Naive B cell (primary cell): ENCODE measurements around the gene NCBP3. TPM values are rescaled to one million over a fixed set of nuclear protein-coding genes. Genes with fewer than 3 reads are reported as not detected.
"Not testable (repeated sequence)": the region's sequence is repeated elsewhere in the genome, so short reads cannot be mapped to it uniquely, and the experiment has no call there.

Source experiments
- ATAC-seq, 2 donors: fragments of 150-1000 bp; cut with Tn5 transposase; 2 replicates each; pipeline ENCODE4 v1.10.0; 2021; ENCODE audit warnings: low read depth in 2 of 2, mild to moderate bottlenecking in 2 of 2, moderate library complexity in 2 of 2
- DNase-seq: peaks from one replicate; pipeline ENCODE4 v3.0.0; 2022
- H3K27ac Mint-ChIP-seq, 6 donors: one replicate each; pipeline ENCODE4 v1.8.0; 2020 to 2022; ENCODE audit warnings: mild to moderate bottlenecking in 6 of 6, mixed read lengths in 6 of 6, moderate library complexity in 5 of 6, inconsistent platforms in 2 of 6
- H3K27me3 Mint-ChIP-seq, 3 donors: one replicate each; pipeline ENCODE4 v1.8.0; 2021 to 2022; ENCODE audit warnings: mixed read lengths in 3 of 3, mild to moderate bottlenecking in 1 of 3
- H3K36me3 Mint-ChIP-seq, 2 donors: one replicate each; pipeline ENCODE4 v1.8.0; 2020 to 2022; ENCODE audit warnings: mixed read lengths in 2 of 2, inconsistent platforms in 1 of 2, mild to moderate bottlenecking in 1 of 2
- H3K4me1 Mint-ChIP-seq, 3 donors: one replicate each; pipeline ENCODE4 v1.8.0; 2020 to 2022; ENCODE audit warnings: mixed read lengths in 3 of 3, inconsistent platforms in 1 of 3, mild to moderate bottlenecking in 1 of 3, moderate library complexity in 1 of 3
- H3K4me3 Mint-ChIP-seq, 8 donors: one replicate each; pipeline ENCODE4 v1.8.0; 2020 to 2022; ENCODE audit warnings: mild to moderate bottlenecking in 8 of 8, mixed read lengths in 8 of 8, moderate library complexity in 8 of 8, inconsistent platforms in 2 of 8
- H3K9me3 Mint-ChIP-seq, 7 donors: one replicate each; pipeline ENCODE4 v1.8.0; 2020 to 2022; ENCODE audit warnings: mixed read lengths in 7 of 7, mild to moderate bottlenecking in 5 of 7, inconsistent platforms in 2 of 7, moderate library complexity in 1 of 7
- polyA plus RNA-seq, 6 donors: library from polyadenylated mRNA; unstranded; fragments of 300-500 nt; fragmentation: Illumina TruSeq; gene quantifications; one replicate each; pipeline ENCODE4 v1.2.3, GENCODE V29; 2021; ENCODE audit warnings: low read depth in 6 of 6

NCBP3 gene
- polyA plus RNA-seq, 6 donors from 2014 or later: 9.4 to 34.1 (median 13.2) TPM

DNA sequence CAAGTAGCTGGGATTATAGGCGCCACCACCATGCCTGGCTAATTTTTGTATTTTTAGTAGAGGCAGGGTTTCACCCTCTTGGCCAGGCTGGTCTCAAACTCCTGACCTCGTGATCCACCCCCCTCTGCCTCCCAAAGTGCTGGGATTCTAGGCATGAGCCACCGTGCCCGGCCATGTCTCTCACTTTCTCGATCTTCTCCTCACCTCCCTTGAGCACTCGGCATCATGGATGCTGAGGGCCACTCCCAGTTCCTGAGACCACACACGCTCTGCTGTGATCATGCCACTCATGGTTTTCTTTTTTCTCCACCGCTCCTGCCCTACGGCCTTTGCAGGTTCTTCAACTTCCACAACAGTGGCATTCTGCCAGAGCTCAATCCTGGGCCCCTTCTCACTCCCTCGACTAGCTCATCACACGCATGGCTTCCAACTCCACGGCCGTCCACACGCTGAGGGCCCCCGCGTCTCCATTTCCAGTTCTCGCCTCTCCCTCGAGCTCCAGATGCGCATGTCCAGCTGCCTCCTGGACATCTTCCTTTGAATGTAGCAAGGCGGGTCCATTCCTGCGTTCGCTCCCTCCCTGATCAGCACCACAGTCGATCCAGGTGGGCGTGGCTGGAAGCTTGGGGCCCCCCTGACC, 5.5 kb upstream of the NCBP3 start:
- H3K36me3 Mint-ChIP-seq: no peaks in the 10 kb centered on the region
- H3K9me3 Mint-ChIP-seq: no peaks in the 10 kb centered on the region
- peaks cover 8 to 20% (median 11%) of the 10 kb centered on the region in 3 donors for H3K27me3 Mint-ChIP-seq
- no peak overlapping the region for H3K4me3 Mint-ChIP-seq
- DNase-seq (no peak), ATAC-seq (no peak)
- peaks cover 0 to 4% (median 3%) of the 10 kb centered on the region in 3 donors for H3K4me1 Mint-ChIP-seq
- H3K27ac Mint-ChIP-seq: peak overlapping the region in 2 of 6 donors; percentile 0 to 8

DNA sequence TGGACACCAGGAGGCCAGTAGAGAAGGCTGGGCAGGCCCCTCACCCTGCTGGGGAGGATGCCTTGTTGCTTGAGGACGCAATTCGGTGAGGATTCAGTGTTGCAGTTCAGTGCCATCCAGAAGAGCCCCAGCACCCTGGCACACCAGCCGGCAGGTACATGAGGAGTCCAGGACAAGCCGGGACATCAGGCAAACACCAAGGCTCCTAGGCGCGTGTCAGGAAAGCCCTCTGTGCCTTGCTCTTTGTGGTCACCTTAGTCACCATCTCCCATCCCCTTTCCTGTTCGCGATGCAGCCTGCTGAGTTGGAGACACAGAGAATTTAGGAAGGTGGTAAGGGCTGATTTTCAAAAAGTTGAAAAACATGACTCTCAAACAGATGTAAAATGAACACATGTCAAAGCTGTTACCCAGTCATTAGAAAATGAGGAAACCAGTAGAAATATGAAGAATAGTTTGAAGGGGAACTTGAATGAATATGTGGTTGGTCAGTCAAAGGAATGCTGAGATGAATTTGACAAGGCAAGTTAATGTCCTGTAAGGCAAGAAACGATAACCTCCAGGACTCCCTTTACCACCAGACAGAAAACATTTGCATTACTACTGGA, 2.3 kb upstream of the NCBP3 start:
- Mint-ChIP-seq H3K27me3 (peaks cover 8 to 20% (median 11%) of the 10 kb centered on the region in 3 donors), H3K9me3 (no peaks in the 10 kb centered on the region), H3K4me3 (peak overlapping the region in 1 of 8 donors; percentile 97), H3K4me1 (peaks cover 13 to 31% (median 16%) of the 10 kb centered on the region in 3 donors), H3K27ac (no peak overlapping the region), H3K36me3 (no peaks in the 10 kb centered on the region)
- ATAC-seq (no peak), DNase-seq (no peak)

DNA sequence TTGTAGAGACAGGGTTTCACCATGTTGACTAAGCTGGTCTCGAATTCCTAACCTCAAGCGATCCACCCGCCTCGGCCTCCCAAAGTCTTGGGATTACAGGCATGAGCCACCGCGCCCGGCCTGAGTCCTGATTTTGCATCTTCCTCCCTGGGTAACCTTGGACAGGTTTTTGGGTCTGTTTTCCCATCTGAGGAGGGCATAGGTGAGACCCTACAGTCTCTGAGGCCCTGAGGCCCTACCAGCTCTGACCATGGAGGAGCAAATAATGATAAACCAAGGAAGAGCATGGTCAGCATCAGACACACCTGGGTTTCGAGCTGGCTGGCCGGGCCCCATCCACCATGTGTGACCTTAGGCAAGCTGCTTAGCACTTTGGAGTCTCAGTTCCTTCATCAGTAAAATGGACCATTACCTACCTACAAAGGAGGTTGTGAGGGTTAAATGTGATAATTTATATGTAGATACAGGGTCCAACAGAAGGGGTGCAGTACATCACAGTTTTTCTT, 1.2 kb upstream of the NCBP3 start:
- Mint-ChIP-seq H3K4me1 (peaks cover 15 to 31% (median 16%) of the 10 kb centered on the region in 3 donors), H3K4me3 (peak overlapping the region in 5 of 8 donors; percentile 74 to 97 (median 86)), H3K9me3 (no peaks in the 10 kb centered on the region), H3K36me3 (no peaks in the 10 kb centered on the region), H3K27ac (peak overlapping the region in 1 of 6 donors; percentile 62), H3K27me3 (peaks cover 6 to 11% (median 7%) of the 10 kb centered on the region in 3 donors)
- DNase-seq (no peak), ATAC-seq (no peak)

DNA sequence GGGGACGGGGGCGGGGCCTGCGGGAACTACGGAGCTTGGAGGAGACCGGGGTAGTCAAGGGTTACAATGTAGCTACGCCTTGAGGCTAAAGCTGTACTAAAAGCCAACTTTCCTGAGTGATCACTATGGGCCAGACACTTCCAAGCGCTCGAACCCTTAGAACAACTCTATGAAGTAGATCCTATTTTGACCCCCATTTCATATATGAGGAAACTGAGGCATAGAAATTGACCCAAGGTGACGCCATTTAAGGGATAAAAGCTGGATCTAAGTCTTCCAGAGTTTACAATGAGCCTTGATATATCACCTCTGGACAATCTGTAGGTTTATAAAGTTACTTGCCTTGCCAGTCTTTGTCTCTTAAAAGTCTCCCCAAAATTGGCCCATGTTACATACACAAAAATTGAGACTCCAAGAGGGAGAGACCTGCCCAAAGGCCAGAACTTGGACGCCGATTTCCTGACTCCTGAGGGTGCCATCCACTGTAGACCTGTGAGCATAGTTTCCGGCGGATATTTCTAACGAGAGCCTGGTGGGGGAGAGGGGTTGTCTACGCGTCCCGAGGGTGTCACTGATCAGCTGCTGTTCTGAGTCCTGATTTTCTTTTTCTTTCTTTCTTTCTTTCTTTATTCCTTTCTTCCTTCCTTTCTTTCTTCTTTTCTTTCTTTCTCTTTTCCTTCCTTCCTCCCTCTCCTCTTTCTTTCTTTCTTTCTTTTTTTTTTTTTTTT, 555 bp upstream of the NCBP3 start:
- no peaks in the 10 kb centered on the region for H3K9me3 Mint-ChIP-seq
- peaks cover 15 to 31% (median 16%) of the 10 kb centered on the region in 3 donors for H3K4me1 Mint-ChIP-seq
- peak overlapping the region; percentile 45 to 99 (median 94) for H3K4me3 Mint-ChIP-seq
- no peak for DNase-seq
- H3K36me3 Mint-ChIP-seq: no peaks in the 10 kb centered on the region
- ATAC-seq: no peak
- H3K27me3 Mint-ChIP-seq: peaks cover 0 to 5% (median 3%) of the 10 kb centered on the region in 3 donors
- H3K27ac Mint-ChIP-seq: peak overlapping the region in 5 of 6 donors; percentile 57 to 96 (median 89)

DNA sequence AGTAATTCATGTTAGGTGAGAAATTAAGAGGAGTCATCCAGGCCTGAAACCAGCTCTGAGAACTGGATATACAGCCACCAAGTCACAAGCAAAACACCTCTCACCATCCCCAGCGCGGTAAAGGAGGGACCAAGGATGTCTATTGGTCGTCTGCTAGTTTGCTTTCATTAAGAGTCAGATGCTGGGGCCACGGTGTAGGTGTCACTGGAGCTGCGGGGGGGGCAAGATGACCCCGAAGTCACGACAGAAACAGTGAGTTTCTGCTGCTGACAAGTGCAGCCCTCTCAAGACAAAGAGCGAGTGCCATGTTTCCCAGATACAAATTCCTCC, 790 bp downstream of the NCBP3 start:
- peak overlapping the region; percentile 67 to 96 (median 92) for H3K27ac Mint-ChIP-seq
- ATAC-seq: no peak
- H3K27me3 Mint-ChIP-seq: peaks cover 0 to 3% (median 0%) of the 10 kb centered on the region in 3 donors
- peaks cover 6 to 7% of the 10 kb centered on the region in 2 donors for H3K36me3 Mint-ChIP-seq
- H3K4me3 Mint-ChIP-seq: peak overlapping the region; percentile 86 to 99 (median 94)
- no peak for DNase-seq
- peaks cover 15 to 35% (median 19%) of the 10 kb centered on the region in 3 donors for H3K4me1 Mint-ChIP-seq
- H3K9me3 Mint-ChIP-seq: no peaks in the 10 kb centered on the region

DNA sequence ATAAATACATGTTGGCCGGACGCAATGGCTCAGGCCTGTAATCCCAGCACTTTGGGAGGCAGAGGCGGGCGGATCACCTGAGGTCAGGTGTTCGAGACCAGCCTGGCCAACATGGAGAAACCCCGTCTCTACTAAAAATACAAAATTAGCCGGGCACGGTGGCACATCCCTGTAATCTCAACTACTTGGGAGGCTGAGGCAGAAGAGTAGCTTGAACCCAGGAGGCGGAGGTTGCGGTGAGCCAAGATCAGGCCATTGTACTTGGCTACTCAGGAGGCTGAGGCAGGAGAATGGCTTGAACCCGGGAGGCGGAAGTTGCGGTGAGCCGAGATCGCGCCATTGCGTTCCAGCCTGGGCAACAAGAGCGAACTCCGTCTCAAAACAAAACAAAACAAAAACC, 1.5 kb downstream of the NCBP3 start:
- not testable (repeated sequence) for H3K9me3 Mint-ChIP-seq, DNase-seq, H3K27me3 Mint-ChIP-seq, H3K36me3 Mint-ChIP-seq, ATAC-seq
- H3K27ac Mint-ChIP-seq: peak overlapping the region in 2 of 6 donors; percentile 61 to 89
- peak overlapping the region; percentile 45 to 99 (median 92) for H3K4me3 Mint-ChIP-seq
- H3K4me1 Mint-ChIP-seq: peaks cover 15 to 35% (median 19%) of the 10 kb centered on the region in 3 donors

DNA sequence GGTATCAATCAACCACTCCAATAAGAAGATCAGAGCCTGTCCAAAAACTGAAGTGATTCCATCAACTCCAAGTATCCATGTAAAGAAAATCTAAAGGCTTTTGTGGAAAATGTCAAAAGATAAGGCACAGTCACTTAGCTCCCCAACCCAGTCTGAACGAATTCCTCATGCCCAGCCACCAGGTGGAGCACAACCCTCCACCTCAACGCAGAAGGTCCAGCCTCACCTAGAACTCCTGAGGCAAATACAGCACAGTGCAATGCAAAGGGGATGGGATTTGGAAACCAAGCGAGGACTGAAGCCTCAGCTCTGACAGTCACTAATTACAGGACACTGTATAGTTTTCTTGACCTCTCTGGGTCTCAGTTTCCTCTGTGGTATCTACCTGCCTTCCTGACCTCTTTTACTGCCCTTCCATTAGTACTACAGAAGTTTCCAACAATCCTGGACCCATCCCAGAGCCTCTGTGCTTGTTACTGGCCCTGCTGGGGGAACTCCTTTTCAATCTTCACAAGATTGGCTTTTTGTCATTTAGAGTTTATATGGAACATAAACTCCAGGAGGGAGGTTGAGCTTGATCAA, 2.0 kb downstream of the NCBP3 start:
- ATAC-seq (no peak), DNase-seq (peak; percentile 35)
- Mint-ChIP-seq H3K27ac (peak overlapping the region in 2 of 6 donors; percentile 23 to 43), H3K27me3 (peaks cover 0 to 3% (median 0%) of the 10 kb centered on the region in 3 donors), H3K36me3 (peaks cover 7% of the 10 kb centered on the region in 2 donors), H3K4me1 (peaks cover 15 to 35% (median 19%) of the 10 kb centered on the region in 3 donors), H3K4me3 (peak overlapping the region; percentile 45 to 99 (median 90)), H3K9me3 (no peaks in the 10 kb centered on the region)

DNA sequence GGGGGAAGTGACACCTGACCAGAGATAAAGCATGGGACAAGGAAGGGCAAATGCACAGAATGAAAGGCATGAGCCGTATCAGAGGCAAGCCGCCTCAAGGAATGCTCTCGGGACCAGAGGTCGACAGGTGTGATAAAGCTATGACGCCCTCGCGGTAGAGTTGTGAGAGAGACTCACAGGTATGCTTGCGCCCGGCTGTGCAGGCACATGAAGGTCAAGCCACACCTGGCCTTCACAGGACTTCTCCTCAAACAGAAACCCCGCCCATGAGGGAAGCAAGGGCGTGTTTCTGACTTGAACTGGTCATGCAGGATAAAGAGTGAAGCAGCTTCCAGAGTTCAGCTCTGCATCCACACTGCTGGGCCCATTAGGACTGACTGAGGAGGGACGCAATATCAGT, 7.8 kb downstream of the NCBP3 start:
- H3K9me3 Mint-ChIP-seq: no peaks in the 10 kb centered on the region
- H3K36me3 Mint-ChIP-seq: peaks cover 17 to 25% of the 10 kb centered on the region in 2 donors
- H3K4me3 Mint-ChIP-seq: peak overlapping the region in 1 of 8 donors; percentile 35
- H3K27ac Mint-ChIP-seq: peak overlapping the region in 2 of 6 donors; percentile 29 to 74
- no peaks in the 10 kb centered on the region for H3K27me3 Mint-ChIP-seq
- DNase-seq: no peak
- peaks cover 12 to 16% (median 16%) of the 10 kb centered on the region in 3 donors for H3K4me1 Mint-ChIP-seq
- ATAC-seq: no peak

DNA sequence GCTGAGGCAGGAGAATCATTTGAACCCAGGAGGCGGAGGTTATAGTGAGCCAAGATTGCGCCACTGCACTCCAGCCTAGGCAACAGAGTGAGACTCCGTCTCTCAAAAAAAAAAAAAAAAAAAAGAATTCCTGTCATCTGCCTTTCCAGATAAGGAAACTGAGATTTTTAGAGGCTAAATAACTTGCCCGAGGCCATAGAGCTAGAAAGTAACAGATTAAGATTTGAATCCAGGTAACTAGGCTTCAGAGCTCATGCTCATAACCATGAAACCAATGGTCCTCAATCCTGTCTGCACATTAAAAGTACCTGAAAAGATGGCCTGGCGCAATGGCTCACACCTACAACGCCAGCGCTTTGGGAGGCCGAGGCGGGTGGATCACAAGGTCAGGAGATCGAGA, 9.5 kb downstream of the NCBP3 start:
- ATAC-seq (no peak), DNase-seq (no peak)
- Mint-ChIP-seq H3K9me3 (no peaks in the 10 kb centered on the region), H3K27ac (no peak overlapping the region), H3K4me1 (peaks cover 12 to 16% (median 15%) of the 10 kb centered on the region in 3 donors), H3K4me3 (no peak overlapping the region), H3K36me3 (peaks cover 17 to 25% of the 10 kb centered on the region in 2 donors), H3K27me3 (no peaks in the 10 kb centered on the region)

DNA sequence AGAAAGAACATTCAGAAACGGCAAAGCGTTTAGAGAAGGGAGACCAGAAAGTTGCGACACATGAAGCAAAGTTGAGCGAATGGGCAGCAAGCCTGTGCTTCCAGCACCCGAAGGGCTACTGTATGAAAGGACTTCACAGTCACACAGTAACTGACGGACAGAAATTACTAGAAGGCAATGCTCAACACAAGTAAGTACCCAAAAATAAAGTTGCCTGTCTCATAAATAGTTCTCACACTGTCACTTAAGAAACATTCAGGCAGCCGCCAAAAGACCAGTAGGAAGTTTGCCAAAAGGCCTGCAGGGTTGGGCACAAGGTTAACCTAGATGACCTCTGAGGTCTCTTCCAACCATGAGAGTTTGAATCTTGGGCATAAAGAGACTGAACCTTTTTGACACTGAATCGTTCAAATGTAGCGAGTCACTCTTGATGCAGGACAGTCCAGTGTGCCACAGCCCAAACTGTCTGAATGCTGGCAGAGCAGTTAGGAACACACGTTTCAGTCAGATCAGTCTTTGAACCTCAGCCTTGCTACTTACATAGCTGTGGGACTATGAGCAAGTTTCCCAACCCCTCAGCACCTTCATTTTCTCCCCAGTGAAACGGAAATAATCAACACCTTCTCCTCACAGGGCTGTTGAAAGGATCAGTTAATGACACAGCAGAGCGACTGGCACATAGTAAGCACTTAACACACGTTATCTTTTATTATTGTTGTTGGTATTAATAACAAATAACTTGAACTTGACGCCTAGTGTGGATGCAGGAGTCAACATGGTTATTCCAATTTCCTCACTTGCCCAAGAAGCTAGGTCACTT, 10.4 kb downstream of the NCBP3 start:
- Mint-ChIP-seq H3K27me3 (no peaks in the 10 kb centered on the region), H3K27ac (peak overlapping the region in 1 of 6 donors; percentile 44), H3K36me3 (peaks cover 13 to 23% of the 10 kb centered on the region in 2 donors)

DNA sequence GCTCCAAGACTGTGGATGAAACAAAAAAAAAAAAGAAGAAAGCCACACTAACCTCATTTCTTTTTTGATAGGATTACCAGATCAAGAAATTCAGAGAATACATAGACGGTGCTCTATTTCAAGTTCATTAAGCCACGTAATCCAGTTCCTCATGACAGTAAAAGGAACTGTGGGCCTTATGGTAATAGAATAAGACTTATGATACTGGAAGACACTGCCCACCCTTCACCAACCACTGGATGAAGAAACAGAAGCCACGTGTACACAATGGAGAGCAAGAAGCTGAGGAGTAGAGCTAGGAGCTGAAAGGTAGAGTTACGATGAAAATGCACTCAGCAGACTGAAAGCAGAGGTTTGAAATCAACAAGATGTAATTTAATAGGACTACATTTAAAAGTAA, 11.2 kb downstream of the NCBP3 start:
- Mint-ChIP-seq H3K36me3 (peaks cover 10 to 19% of the 10 kb centered on the region in 2 donors), H3K9me3 (no peaks in the 10 kb centered on the region), H3K4me1 (peaks cover 8 to 15% (median 13%) of the 10 kb centered on the region in 3 donors), H3K27ac (no peak overlapping the region), H3K27me3 (no peaks in the 10 kb centered on the region), H3K4me3 (peak overlapping the region in 1 of 8 donors; percentile 3)
- DNase-seq (no peak), ATAC-seq (no peak)

More for the DNA sequence above, 10.4 kb downstream of the NCBP3 start:
- ATAC-seq: no peak
- Mint-ChIP-seq H3K9me3 (no peaks in the 10 kb centered on the region), H3K4me3 (no peak overlapping the region), H3K4me1 (peaks cover 8 to 15% (median 14%) of the 10 kb centered on the region in 3 donors)
- no peak for DNase-seq

DNA sequence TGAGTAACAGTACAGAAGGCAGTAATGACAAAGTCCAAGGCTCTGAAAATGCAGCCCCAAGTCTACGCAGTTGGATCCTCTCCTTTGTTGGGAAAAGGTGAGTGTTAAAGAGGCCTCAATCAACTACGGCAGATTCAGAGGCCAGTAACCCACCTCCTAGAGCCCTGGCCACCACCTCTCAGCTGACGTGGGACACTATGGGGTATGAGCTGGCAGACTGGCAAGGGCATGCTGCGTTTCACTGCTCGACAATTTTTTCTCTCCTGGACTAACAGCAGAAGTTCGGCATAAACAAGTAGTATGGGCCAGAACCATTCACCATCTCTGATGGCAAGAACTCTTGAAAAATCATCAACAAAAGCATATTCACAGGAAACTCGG, 17.2 kb downstream of the NCBP3 start:
- Mint-ChIP-seq H3K9me3 (no peaks in the 10 kb centered on the region), H3K27me3 (no peaks in the 10 kb centered on the region), H3K4me1 (peaks cover 2 to 6% (median 5%) of the 10 kb centered on the region in 3 donors), H3K27ac (no peak overlapping the region), H3K36me3 (peaks cover 19 to 22% of the 10 kb centered on the region in 2 donors), H3K4me3 (no peak overlapping the region)
- ATAC-seq (no peak), DNase-seq (no peak)
